HCT116 (cell line): Measurements from ENCODE around the gene FAM53B. TPM values are rescaled to one million over a fixed set of nuclear protein-coding genes. Genes with fewer than 3 reads are reported as not detected.

Source experiments
- ATAC-seq: fragments of 200-7000 bp; cut with Tn5 transposase; 2 replicates; pipeline ENCODE4 v1.9.1; 2020; ENCODE audit warnings: mild to moderate bottlenecking, moderate library complexity
- BruUV-seq: library from RNA; stranded (reverse); fragments of 400-500 nt; replicated peaks from 2 replicates; lab custom pipeline; 2021; lab: Mats Ljungman, UMichigan
- CTCF ChIA-PET: fragments of 300-600 bp; sonication (Branson Sonifier 250); formaldehyde crosslinking; loops from one replicate; lab custom pipeline; 2021; ENCODE audit warnings: antibody characterized with exemption; lab: Charles Lee
- POLR2A ChIA-PET: fragments of 300-600, 350-600 bp; sonication (Branson Sonifier 250); formaldehyde crosslinking; loops from one replicate; lab custom pipeline; 2021; ENCODE audit warnings: antibody characterized with exemption; lab: Charles Lee
- RAD21 ChIA-PET, 2 experiments: fragments of 300-600 bp; sonication (Branson Sonifier 250); formaldehyde crosslinking; loops; one replicate each; lab custom pipeline; 2023; ENCODE audit warnings: low total read pairs in 2 of 2; ENCODE audit not compliant: uncharacterized antibody in 2 of 2, unreplicated experiment in 2 of 2, low non-redundant PET in 1 of 2; lab: Charles Lee
- DNase-seq: peaks from one replicate; pipeline ENCODE4 v3.0.0-alpha.2; 2010; ENCODE audit warnings: low read depth, low spot score
- H2AFZ ChIP-seq: fragments of 200-600 bp; shearing (Covaris generic), sonication (generic); 2 replicates; pipeline ENCODE4 v1.6.1; 2017; ENCODE audit warnings: low read depth, mixed run types, mixed read lengths, antibody characterized with exemption, low read length; ENCODE audit not compliant: poor library complexity, severe bottlenecking
- H3K27ac ChIP-seq: 2 replicates; pipeline ENCODE4 v1.5.1; 2012; ENCODE audit warnings: low read depth, low read length
- H3K27me3 ChIP-seq: fragments of 200-600 bp; sonication (generic); 2 replicates; pipeline ENCODE4 v1.6.1; 2016; ENCODE audit warnings: mixed run types, low read length, mixed read lengths; ENCODE audit not compliant: insufficient read depth
- H3K36me3 ChIP-seq, 2 experiments: fragments of 200-500 bp in 1 of 2; fragments of 200-600 bp in 1 of 2; sonication (Bioruptor generic) in 1 of 2; sonication (generic) in 1 of 2; 2 replicates each; pipeline versions ENCODE4 v1.5.1 to v1.6.1; 2014 to 2016; ENCODE audit warnings: low read length in 2 of 2, inconsistent platforms in 1 of 2, mixed read lengths in 1 of 2, mixed run types in 1 of 2; ENCODE audit not compliant: insufficient read depth in 2 of 2, control insufficient read depth in 1 of 2
- H3K4me1 ChIP-seq, 2 experiments: fragments of 200-600 bp in 1 of 2; sonication (generic) in 1 of 2; 2 replicates each; pipeline versions ENCODE4 v1.5.1 to v1.6.1; 2012 to 2017; ENCODE audit warnings: low read length in 2 of 2, inconsistent platforms in 1 of 2, mild to moderate bottlenecking in 1 of 2, mixed read lengths in 1 of 2, mixed run types in 1 of 2, moderate library complexity in 1 of 2; ENCODE audit not compliant: insufficient read depth in 2 of 2, control insufficient read depth in 1 of 2
- H3K4me2 ChIP-seq: fragments of 200-600 bp; sonication (generic); 2 replicates; pipeline ENCODE4 v1.6.1; 2017; ENCODE audit warnings: mixed run types, low read length, mixed read lengths
- H3K4me3 ChIP-seq, 2 experiments: fragments of 200-600 bp in 1 of 2; sonication (generic) in 1 of 2; replicated peaks in 1 of 2; 2 replicates each; pipeline ENCODE4 v1.5.1; 2011 to 2016; ENCODE audit warnings: low read length in 2 of 2, control low read depth in 1 of 2, low read depth in 1 of 2, mild to moderate bottlenecking in 1 of 2, mixed read lengths in 1 of 2, mixed run types in 1 of 2
- H3K79me2 ChIP-seq: fragments of 200-600 bp; sonication (generic); 2 replicates; pipeline ENCODE4 v1.6.1; 2017; ENCODE audit warnings: mild to moderate bottlenecking, mixed run types, low read length, moderate library complexity, mixed read lengths; ENCODE audit not compliant: insufficient read depth
- H3K9ac ChIP-seq: fragments of 200-600 bp; sonication (generic); 2 replicates; pipeline ENCODE4 v1.6.1; 2016; ENCODE audit warnings: low read length, mixed read lengths
- H3K9me2 ChIP-seq: fragments of 200-600 bp; sonication (generic), shearing (Covaris generic); 2 replicates; pipeline ENCODE4 v1.6.1; 2017; ENCODE audit warnings: mixed run types, mild to moderate bottlenecking, moderate library complexity; ENCODE audit not compliant: insufficient read depth
- H3K9me3 ChIP-seq, 2 experiments: fragments of 200-500 bp in 1 of 2; fragments of 200-600 bp in 1 of 2; sonication (Bioruptor generic) in 1 of 2; sonication (generic) in 1 of 2; 2 replicates each; pipeline ENCODE4 v1.6.1; 2014 to 2017; ENCODE audit warnings: low read length in 2 of 2, mixed read lengths in 2 of 2, inconsistent platforms in 1 of 2, low read depth in 1 of 2, mild to moderate bottlenecking in 1 of 2, mixed run types in 1 of 2, moderate library complexity in 1 of 2; ENCODE audit not compliant: control insufficient read depth in 1 of 2, insufficient read depth in 1 of 2
- H4K20me1 ChIP-seq: fragments of 200-600 bp; sonication (generic), shearing (Covaris generic); 2 replicates; pipeline ENCODE4 v1.6.1; 2017; ENCODE audit warnings: mixed run types, mild to moderate bottlenecking, moderate library complexity; ENCODE audit not compliant: insufficient read depth
- CEBPB ChIP-seq: IDR thresholded peaks from 2 replicates; pipeline ENCODE4 v1.6.1; 2012; ENCODE audit warnings: low read depth
- EGR1 ChIP-seq: IDR thresholded peaks from 2 replicates; pipeline ENCODE4 v1.6.1; 2012; ENCODE audit warnings: low read depth
- ELF1 ChIP-seq: IDR thresholded peaks from 2 replicates; pipeline ENCODE4 v1.6.1; 2012; ENCODE audit warnings: low read depth, borderline replicate concordance
- EZH2 ChIP-seq: fragments of 200-600 bp; sonication (generic); IDR thresholded peaks from 2 replicates; pipeline ENCODE4 v1.6.1; 2017; ENCODE audit warnings: antibody characterized with exemption, mixed run types
- EZH2phosphoT487 ChIP-seq: fragments of 200-600 bp; IDR thresholded peaks from 2 replicates; pipeline ENCODE4 v1.6.1; 2018; ENCODE audit warnings: antibody characterized with exemption, borderline replicate concordance
- JUND ChIP-seq: IDR thresholded peaks from 2 replicates; pipeline ENCODE4 v1.6.1; 2012
- POLR2A ChIP-seq: IDR thresholded peaks from 2 replicates; pipeline ENCODE4 v1.7.0; 2011; ENCODE audit warnings: borderline replicate concordance; ENCODE audit not compliant: insufficient read depth, insufficient read length; ENCODE audit errors: extremely low read depth
- POLR2AphosphoS5 ChIP-seq: IDR thresholded peaks from 2 replicates; pipeline ENCODE4 v1.6.1; 2011; ENCODE audit warnings: mild to moderate bottlenecking, low read depth, low read length, moderate library complexity
- REST ChIP-seq: IDR thresholded peaks from 2 replicates; pipeline ENCODE4 v1.6.1; 2012; ENCODE audit warnings: low read depth
- SIN3A ChIP-seq: IDR thresholded peaks from 2 replicates; pipeline ENCODE4 v1.6.1; 2012; ENCODE audit warnings: low read depth
- SRF ChIP-seq: IDR thresholded peaks from 2 replicates; pipeline ENCODE4 v1.6.1; 2012; ENCODE audit warnings: low read depth
- TCF7L2 ChIP-seq: IDR thresholded peaks from 2 replicates; pipeline ENCODE4 v1.7.0; 2011; ENCODE audit warnings: borderline replicate concordance, inconsistent platforms; ENCODE audit not compliant: insufficient read depth, insufficient read length; ENCODE audit errors: extremely low read depth
- ZBTB33 ChIP-seq: IDR thresholded peaks from 2 replicates; pipeline ENCODE4 v1.6.1; 2011; ENCODE audit warnings: mild to moderate bottlenecking, low read length, moderate library complexity; ENCODE audit not compliant: insufficient replicate concordance; ENCODE audit errors: extremely low read depth
- ZFX ChIP-seq: fragments of 450-650 bp; IDR thresholded peaks from 2 replicates; pipeline ENCODE4 v1.6.1; 2017
- ZNF274 ChIP-seq: fragments of 200-500 bp; sonication (Bioruptor generic); IDR thresholded peaks from 2 replicates; pipeline ENCODE4 v1.6.1; 2014; ENCODE audit warnings: mild to moderate bottlenecking, low read depth, low read length, inconsistent platforms
- intact Hi-C: fragments of 100-400 bp; cut with micrococcal nuclease; formaldehyde crosslinking; loops from 2 replicates; pipeline ENCODE4 v1.10.0; 2022
- total RNA-seq: library from RNA; stranded (reverse); gene quantifications from one replicate; pipeline ENCODE4 v1.2.1, GENCODE V29; 2021; ENCODE audit not compliant: unreplicated experiment

Gene FAM53B
- total RNA-seq, 1 experiment from 2014 or later: 19.6 TPM

GRCh38 chr10:124597846-124598165, 146.4 kb downstream of the FAM53B start:
- no peaks in the 10 kb centered on the region for H3K79me2 ChIP-seq
- H3K27me3 ChIP-seq: no peaks in the 10 kb centered on the region
- TF ChIP-seq POLR2A (no peak), CEBPB (no peak), JUND (no peak)
- no peak overlapping the region for H3K27ac ChIP-seq
- H3K9me3 ChIP-seq: no peaks in the 10 kb centered on the region
- no peak overlapping the region for H3K9ac ChIP-seq
- H2AFZ ChIP-seq: no peak overlapping the region
- H3K4me3 ChIP-seq: no peak overlapping the region
- H3K4me1 ChIP-seq: peaks cover 8 to 10% of the 10 kb centered on the region in 2 experiments; a peak in 2 of 4 replicates
- DNase-seq (no peak), ATAC-seq (no peak)
- ChIA-PET POLR2A (no interaction called here), CTCF (no interaction called here), RAD21 (no interaction called here)
- no peaks in the 10 kb centered on the region for H3K36me3 ChIP-seq
- H3K4me2 ChIP-seq: no peak overlapping the region
- intact Hi-C loops: no loop called here
- no TSS peak for BruUV-seq
- H4K20me1 ChIP-seq: no peaks in the 10 kb centered on the region
- no peaks in the 10 kb centered on the region for H3K9me2 ChIP-seq

- ATAC-seq: no peak
- ChIA-PET RAD21 (no interaction called here), CTCF (no interaction called here), POLR2A (no interaction called here)
- no TSS peak for BruUV-seq
- TF ChIP-seq EZH2phosphoT487: no peak
- no peak for TF ChIP-seq TCF7L2
- TF ChIP-seq SRF: no peak
- TF ChIP-seq ZNF274: no peak
- TF ChIP-seq EGR1: no peak
- TF ChIP-seq REST: no peak
- TF ChIP-seq SIN3A: no peak
- no peak for TF ChIP-seq ELF1
- TF ChIP-seq ZFX: no peak
- no peak for TF ChIP-seq EZH2
- no peak for TF ChIP-seq POLR2AphosphoS5
- no peak for TF ChIP-seq ZBTB33
- no peak for TF ChIP-seq CEBPB
- H2AFZ ChIP-seq: no peak overlapping the region
- H3K79me2 ChIP-seq: no peaks in the 10 kb centered on the region
- no peak overlapping the region for H3K27ac ChIP-seq
- H3K9me3 ChIP-seq: no peaks in the 10 kb centered on the region
- H3K36me3 ChIP-seq: no peaks in the 10 kb centered on the region
- no peak for DNase-seq
- H4K20me1 ChIP-seq: no peaks in the 10 kb centered on the region
- H3K4me1 ChIP-seq: peaks cover 8 to 10% of the 10 kb centered on the region in 2 experiments; a peak in 2 of 4 replicates
- no peak overlapping the region for H3K4me3 ChIP-seq
- H3K27me3 ChIP-seq: no peaks in the 10 kb centered on the region
- no peak overlapping the region for H3K4me2 ChIP-seq
- H3K9ac ChIP-seq: no peak overlapping the region
- no peaks in the 10 kb centered on the region for H3K9me2 ChIP-seq
- intact Hi-C loops: no loop called here
Observed at GRCh38 chr10:124596962-124597845, 147.0 kb downstream of the FAM53B start.
